OCI-LY1 (cell line): ENCODE data around the gene MYO5B.

Experiments used
- EZH2 ChIP-seq: fragments of 200-600 bp; sonication (generic), shearing (Covaris generic); IDR thresholded peaks from 2 replicates; pipeline ENCODE4 v1.8.0; 2017; ENCODE audit warnings: borderline replicate concordance, mixed run types, mild to moderate bottlenecking, antibody characterized with exemption, low read length, moderate library complexity, mixed read lengths
- TF ChIP-seq, protein P1 (sequence below): fragments of 200-600 bp; sonication (generic), shearing (Covaris generic); IDR thresholded peaks from 2 replicates; pipeline ENCODE4 v1.5.1; 2017; ENCODE audit warnings: mild to moderate bottlenecking, antibody characterized with exemption, low read length, moderate library complexity, mixed read lengths

DNA sequence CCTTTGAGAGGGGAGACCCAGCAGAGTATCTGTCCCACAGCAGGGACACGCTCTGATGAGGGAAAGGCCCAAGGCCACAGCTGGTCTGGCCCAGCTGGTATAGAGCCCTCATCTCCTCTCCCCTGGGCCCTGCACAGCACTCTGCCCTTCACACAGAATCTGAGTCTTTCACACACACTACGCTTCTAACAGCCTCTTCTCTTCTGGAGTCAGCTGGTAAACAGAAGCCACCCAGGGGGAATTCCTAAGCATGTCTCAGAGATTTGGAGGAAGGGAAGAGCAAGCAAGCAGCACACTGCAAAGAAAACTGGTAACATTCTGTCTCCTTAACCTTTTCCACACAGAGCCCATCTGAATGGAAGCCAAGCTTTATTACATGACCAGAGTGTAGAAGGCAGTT lies 260.5 kb downstream of the MYO5B start:
- TF ChIP-seq, protein P1, sequence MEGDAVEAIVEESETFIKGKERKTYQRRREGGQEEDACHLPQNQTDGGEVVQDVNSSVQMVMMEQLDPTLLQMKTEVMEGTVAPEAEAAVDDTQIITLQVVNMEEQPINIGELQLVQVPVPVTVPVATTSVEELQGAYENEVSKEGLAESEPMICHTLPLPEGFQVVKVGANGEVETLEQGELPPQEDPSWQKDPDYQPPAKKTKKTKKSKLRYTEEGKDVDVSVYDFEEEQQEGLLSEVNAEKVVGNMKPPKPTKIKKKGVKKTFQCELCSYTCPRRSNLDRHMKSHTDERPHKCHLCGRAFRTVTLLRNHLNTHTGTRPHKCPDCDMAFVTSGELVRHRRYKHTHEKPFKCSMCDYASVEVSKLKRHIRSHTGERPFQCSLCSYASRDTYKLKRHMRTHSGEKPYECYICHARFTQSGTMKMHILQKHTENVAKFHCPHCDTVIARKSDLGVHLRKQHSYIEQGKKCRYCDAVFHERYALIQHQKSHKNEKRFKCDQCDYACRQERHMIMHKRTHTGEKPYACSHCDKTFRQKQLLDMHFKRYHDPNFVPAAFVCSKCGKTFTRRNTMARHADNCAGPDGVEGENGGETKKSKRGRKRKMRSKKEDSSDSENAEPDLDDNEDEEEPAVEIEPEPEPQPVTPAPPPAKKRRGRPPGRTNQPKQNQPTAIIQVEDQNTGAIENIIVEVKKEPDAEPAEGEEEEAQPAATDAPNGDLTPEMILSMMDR, result no peak
- no peak for TF ChIP-seq EZH2
